Measurements from ENCODE around the gene CLEC2D.
"Not testable (repeated sequence)": the region's sequence is repeated elsewhere in the genome, so short reads cannot be mapped to it uniquely, and the experiment has no call there.

The CLEC2D gene

GRCh38 chr12:9669534-9669933 lies at the start of gene CLEC2D:
Gene CLEC2D, plus strand, starts transcription at chr12:9669713. Its CDS starts 22 bp downstream, at chr12:9669735.
- DNase-seq = no peak

GRCh38 chr12:9625019-9625418 lies 44.5 kb upstream of the CLEC2D start:
- no peak for DNase-seq

GRCh38 chr12:9626291-9626690 lies 43.2 kb upstream of the CLEC2D start:
- no peak for DNase-seq

GRCh38 chr12:9626821-9627220 lies 42.7 kb upstream of the CLEC2D start:
- DNase-seq = no peak

GRCh38 chr12:9632766-9633165 lies 36.7 kb upstream of the CLEC2D start:
- no peak for DNase-seq

- DNase-seq = no peak
Measured at GRCh38 chr12:9634177-9634803, 35.2 kb upstream of the CLEC2D start.

- DNase-seq = no peak
Measured at GRCh38 chr12:9634969-9635754, 34.4 kb upstream of the CLEC2D start.

- DNase-seq = no peak
Measured at GRCh38 chr12:9636150-9636850, 33.2 kb upstream of the CLEC2D start.

- no peak for DNase-seq
Measured at GRCh38 chr12:9636851-9637206, 32.7 kb upstream of the CLEC2D start.

- no peak for DNase-seq
Measured at GRCh38 chr12:9640024-9640423, 29.5 kb upstream of the CLEC2D start.

- no peak for DNase-seq
Measured at GRCh38 chr12:9642606-9643265, 26.8 kb upstream of the CLEC2D start.

GRCh38 chr12:9643266-9643660 lies 26.2 kb upstream of the CLEC2D start:
- no peak for DNase-seq

GRCh38 chr12:9644985-9645551 lies 24.4 kb upstream of the CLEC2D start:
- DNase-seq = not testable (repeated sequence)

- DNase-seq = no peak
Measured at GRCh38 chr12:9646794-9647781, 22.4 kb upstream of the CLEC2D start.

- peak; percentile 81 for DNase-seq
Measured at GRCh38 chr12:9647825-9648700, 21.4 kb upstream of the CLEC2D start.

- DNase-seq = no peak
Measured at GRCh38 chr12:9648701-9649531, 20.6 kb upstream of the CLEC2D start.

- no peak for DNase-seq
Measured at GRCh38 chr12:9649532-9649940, 20.0 kb upstream of the CLEC2D start.

- no peak for DNase-seq
Measured at GRCh38 chr12:9650151-9650576, 19.3 kb upstream of the CLEC2D start.

GRCh38 chr12:9651265-9651729 lies 18.2 kb upstream of the CLEC2D start:
- DNase-seq = no peak

- DNase-seq = no peak
Measured at GRCh38 chr12:9660046-9660445, 9.5 kb upstream of the CLEC2D start.
